Measurements from ENCODE around the gene KRTAP10-4.

GRCh38 chr21:44603109-44603875 is 29.8 kb downstream of the KRTAP10-4 start:
- TF ChIP-seq CTCF (IDR thresholded peaks at IDR 0.05; ENCODE audit: borderline replicate concordance, extremely low read depth, low read length, poor library complexity, severe bottlenecking) (no peak), EZH2 (IDR thresholded peaks at IDR 0.05; ENCODE audit: borderline replicate concordance, low read depth, low read length, severe bottlenecking) (no peak)

All from DND-41 (cell line).